NCI-H1092 (cell line): Measurements from ENCODE around the gene HIVEP3.
"Not testable (repeated sequence)": the region's sequence is repeated elsewhere in the genome, so short reads cannot be mapped to it uniquely, and the experiment has no call there.

Source experiments
- DNase-seq: peaks from one replicate; lab custom pipeline; 2025; lab: John Stamatoyannopoulos, UW

HIVEP3 gene

GRCh38 chr1:41580520-41581172 lies 338.1 kb downstream of the HIVEP3 start:
- DNase-seq, result no peak

- no peak for DNase-seq
Measured at GRCh38 chr1:41580021-41580420, 338.7 kb downstream of the HIVEP3 start.

GRCh38 chr1:41578712-41579335 lies 339.9 kb downstream of the HIVEP3 start:
- no peak for DNase-seq

- DNase-seq, result no peak
Measured at GRCh38 chr1:41576620-41577019, 342.1 kb downstream of the HIVEP3 start.

- no peak for DNase-seq
Measured at GRCh38 chr1:41576206-41576605, 342.5 kb downstream of the HIVEP3 start.

GRCh38 chr1:41574842-41575241 lies 343.9 kb downstream of the HIVEP3 start:
- DNase-seq, result no peak

GRCh38 chr1:41573785-41574713 lies 344.7 kb downstream of the HIVEP3 start:
- DNase-seq, result peak; percentile 75

GRCh38 chr1:41573194-41573593 lies 345.5 kb downstream of the HIVEP3 start:
- DNase-seq, result no peak

- no peak for DNase-seq
Measured at GRCh38 chr1:41572224-41572623, 346.5 kb downstream of the HIVEP3 start.

GRCh38 chr1:41571041-41571440 lies 347.7 kb downstream of the HIVEP3 start:
- no peak for DNase-seq

GRCh38 chr1:41568204-41568603 lies 350.5 kb downstream of the HIVEP3 start:
- DNase-seq, result no peak

GRCh38 chr1:41566969-41567368 lies 351.8 kb downstream of the HIVEP3 start:
- no peak for DNase-seq

GRCh38 chr1:41566274-41566885 lies 352.3 kb downstream of the HIVEP3 start:
- no peak for DNase-seq

- no peak for DNase-seq
Measured at GRCh38 chr1:41564741-41565475, 353.8 kb downstream of the HIVEP3 start.

GRCh38 chr1:41562328-41562727 lies 356.4 kb downstream of the HIVEP3 start:
- no peak for DNase-seq

- DNase-seq, result no peak
Measured at GRCh38 chr1:41560931-41561330, 357.8 kb downstream of the HIVEP3 start.

GRCh38 chr1:41560496-41560895 lies 358.2 kb downstream of the HIVEP3 start:
- no peak for DNase-seq

- no peak for DNase-seq
Measured at GRCh38 chr1:41559331-41559730, 359.4 kb downstream of the HIVEP3 start.

GRCh38 chr1:41558761-41559171 lies 360.0 kb downstream of the HIVEP3 start:
- DNase-seq, result no peak

- DNase-seq, result no peak
Measured at GRCh38 chr1:41557751-41558455, 360.8 kb downstream of the HIVEP3 start.

- not testable (repeated sequence) for DNase-seq
Measured at GRCh38 chr1:41554746-41555145, 364.0 kb downstream of the HIVEP3 start.
